ENCODE measurements around the gene IGF1R. TPM values are rescaled to one million over a fixed set of nuclear protein-coding genes. Genes with fewer than 3 reads are reported as not detected.

The IGF1R gene
- total and polyA plus RNA-seq, 8 donors, result 8.1 to 50.3 (median 36.0) TPM

GRCh38 chr15:98803228-98804056, 155.1 kb downstream of the IGF1R start:
- ATAC-seq, result no peak
- no peak for DNase-seq
- no peak for TF ChIP-seq CTCF (IDR thresholded peaks at IDR 0.05)

GRCh38 chr15:98804057-98804380, 155.7 kb downstream of the IGF1R start:
- H3K9me3 ChIP-seq, result no peaks in the 10 kb centered on the region
- FAIRE-seq (no peak), DNase-seq (no peak), ATAC-seq (no peak)
- 93 to 97% methylated on average over 5 of the region's 5 CpGs for WGBS, 2 donors
- peaks cover 23 to 43% (median 37%) of the 10 kb centered on the region in 3 donors for H3K4me1 ChIP-seq
- H3K27ac ChIP-seq, result no peak overlapping the region
- TF ChIP-seq CTCF (IDR thresholded peaks at IDR 0.05), result no peak
- no peak overlapping the region for H3K4me3 ChIP-seq
- H3K36me3 ChIP-seq, result no peaks in the 10 kb centered on the region
- intact Hi-C loops (cut with DNase I), result no loop called here
- no peaks in the 10 kb centered on the region for H3K27me3 ChIP-seq

More at GRCh38 chr15:98803228-98804056, 155.1 kb downstream of the IGF1R start:
- Histone ChIP-seq H3K9me3 (no peaks in the 10 kb centered on the region), H3K27me3 (no peaks in the 10 kb centered on the region), H3K27ac (no peak overlapping the region), H3K4me1 (peaks cover 27 to 45% (median 37%) of the 10 kb centered on the region in 3 donors), H3K36me3 (no peaks in the 10 kb centered on the region), H3K4me3 (no peak overlapping the region)
- intact Hi-C loops (cut with DNase I), result no loop called here
- FAIRE-seq, result no peak
- WGBS, 2 donors, result 95% methylated on average over 14 of the region's 14 CpGs

GRCh38 chr15:98805434-98806274, 157.3 kb downstream of the IGF1R start:
- no peak for DNase-seq

GRCh38 chr15:98806275-98806895, 158.0 kb downstream of the IGF1R start:
- Histone ChIP-seq H3K36me3 (no peaks in the 10 kb centered on the region), H3K4me3 (no peak overlapping the region), H3K4me1 (peaks cover 2 to 28% (median 24%) of the 10 kb centered on the region in 3 donors), H3K27me3 (no peaks in the 10 kb centered on the region), H3K9me3 (no peaks in the 10 kb centered on the region), H3K27ac (no peak overlapping the region)
- ATAC-seq (no peak), FAIRE-seq (no peak), DNase-seq (peak in 1 of 6 donors; percentile 65)
- intact Hi-C loops (cut with DNase I), result no loop called here
- TF ChIP-seq CTCF (IDR thresholded peaks at IDR 0.05), result no peak
- WGBS, 2 donors, result 80 to 85% methylated on average over 9 of the region's 9 CpGs

More at GRCh38 chr15:98805434-98806274, 157.3 kb downstream of the IGF1R start:
- ATAC-seq (peak; percentile 41 to 65 (median 52)), FAIRE-seq (no peak)
- H3K4me3 ChIP-seq, result no peak overlapping the region
- no peaks in the 10 kb centered on the region for H3K9me3 ChIP-seq
- 38 to 40% methylated on average over 12 of the region's 12 CpGs for WGBS, 2 donors
- no peaks in the 10 kb centered on the region for H3K36me3 ChIP-seq
- H3K4me1 ChIP-seq, result peaks cover 9 to 34% (median 32%) of the 10 kb centered on the region in 3 donors
- peak in 1 of 4 donors; percentile 30 for TF ChIP-seq CTCF (IDR thresholded peaks at IDR 0.05)
- H3K27me3 ChIP-seq, result no peaks in the 10 kb centered on the region
- no peak overlapping the region for H3K27ac ChIP-seq
- intact Hi-C loops (cut with DNase I), result no loop called here

Data from pancreas (tissue), 10 donors.